PC-9 (cell line): ENCODE measurements around the gene PLEKHG4B. TPM values are rescaled to one million over a fixed set of nuclear protein-coding genes. Genes with fewer than 3 reads are reported as not detected.

Experiments
- BruUV-seq: library from RNA; stranded (reverse); fragments of 400-500 nt; replicated peaks from 2 replicates; lab custom pipeline; 2021; lab: Mats Ljungman, UMichigan
- CTCF ChIA-PET: fragments of 300-600 bp; sonication (Branson Sonifier 250); formaldehyde crosslinking; loops from one replicate; lab custom pipeline; 2022; ENCODE audit warnings: antibody characterized with exemption; lab: Charles Lee
- POLR2A ChIA-PET: fragments of 300-600 bp; sonication (Branson Sonifier 250); formaldehyde crosslinking; loops from one replicate; lab custom pipeline; 2022; ENCODE audit warnings: antibody characterized with exemption; ENCODE audit not compliant: unreplicated experiment; lab: Charles Lee
- DNase-seq, 2 experiments: peaks; one replicate each; pipeline versions ENCODE4 v3.0.0 to v3.0.0-alpha.2; 2015 to 2022; ENCODE audit warnings: mixed read lengths in 1 of 2
- H2AFZ ChIP-seq: fragments of 200-600 bp; sonication (generic); 2 replicates; pipeline ENCODE4 v1.8.1; 2017; ENCODE audit warnings: antibody characterized with exemption
- H3F3A ChIP-seq: fragments of 200-600 bp; sonication (generic); 2 replicates; pipeline ENCODE4 v1.8.1; 2017; ENCODE audit warnings: antibody characterized with exemption, mild to moderate bottlenecking, low read depth; ENCODE audit not compliant: insufficient read depth
- H3K27ac ChIP-seq: fragments of 200-600 bp; sonication (generic); 2 replicates; pipeline ENCODE4 v1.6.1; 2016; ENCODE audit warnings: mixed run types
- H3K27me3 ChIP-seq: fragments of 200-600 bp; sonication (generic); 2 replicates; pipeline ENCODE4 v1.6.1; 2016; ENCODE audit warnings: low read depth, mixed run types; ENCODE audit not compliant: insufficient read depth
- H3K36me3 ChIP-seq: fragments of 200-600 bp; sonication (generic); 2 replicates; pipeline ENCODE4 v1.6.1; 2016; ENCODE audit warnings: low read depth, mixed run types
- H3K4me1 ChIP-seq: fragments of 200-600 bp; sonication (generic); replicated peaks from 2 replicates; pipeline ENCODE4 v1.6.1; 2016; ENCODE audit warnings: mixed run types; ENCODE audit not compliant: insufficient read depth
- H3K4me2 ChIP-seq: fragments of 200-600 bp; sonication (generic); 2 replicates; pipeline ENCODE4 v1.6.1; 2017; ENCODE audit warnings: mixed run types
- H3K4me3 ChIP-seq: fragments of 200-600 bp; sonication (generic); 2 replicates; pipeline ENCODE4 v1.6.1; 2016; ENCODE audit warnings: mixed run types
- H3K79me2 ChIP-seq: fragments of 200-600 bp; sonication (generic); 2 replicates; pipeline ENCODE4 v1.6.1; 2017; ENCODE audit warnings: low read depth, mixed run types
- H3K9me2 ChIP-seq: fragments of 200-600 bp; sonication (generic); 2 replicates; pipeline ENCODE4 v1.8.1; 2017; ENCODE audit warnings: mild to moderate bottlenecking; ENCODE audit not compliant: insufficient read depth
- H3K9me3 ChIP-seq: fragments of 200-600 bp; sonication (generic); 2 replicates; pipeline ENCODE4 v1.8.1; 2016; ENCODE audit warnings: low read depth; ENCODE audit not compliant: insufficient read depth
- H4K20me1 ChIP-seq: fragments of 200-600 bp; sonication (generic); 2 replicates; pipeline ENCODE4 v1.8.1; 2017; ENCODE audit not compliant: insufficient read depth
- CTCF ChIP-seq: fragments of 200-600 bp; sonication (generic); conservative IDR thresholded peaks from 2 replicates; pipeline ENCODE4 v1.6.1; 2017; ENCODE audit warnings: mixed run types, antibody characterized with exemption, mild to moderate bottlenecking, moderate library complexity
- EZH2 ChIP-seq: fragments of 200-600 bp; sonication (generic); IDR thresholded peaks from 2 replicates; pipeline ENCODE4 v1.8.0; 2017; ENCODE audit warnings: antibody characterized with exemption, low read depth
- intact Hi-C: fragments of 100-400 bp; cut with micrococcal nuclease; formaldehyde crosslinking; loops from one replicate; pipeline ENCODE4 v1.10.0; 2022; ENCODE audit not compliant: unreplicated experiment
- total RNA-seq: library from RNA; stranded (reverse); gene quantifications from 2 replicates; pipeline ENCODE4 v1.2.3, GENCODE V29; 2021

PLEKHG4B gene
- total RNA-seq, 1 experiment from 2014 or later = not detected

GRCh38 chr5:136901-137300 is 44.9 kb downstream of the PLEKHG4B start:
- no peaks in the 10 kb centered on the region for H3K36me3 ChIP-seq
- no peaks in the 10 kb centered on the region for H3K4me1 ChIP-seq
- no TSS peak for BruUV-seq
- no peak overlapping the region for H3K4me3 ChIP-seq
- H3K9me3 ChIP-seq = no peaks in the 10 kb centered on the region
- TF ChIP-seq EZH2 = no peak
- 0 out of 2 replicates have a peak, but pooled peaks have one; percentile 34 for TF ChIP-seq CTCF
- no peak overlapping the region for H3K4me2 ChIP-seq
- H3K79me2 ChIP-seq = no peaks in the 10 kb centered on the region
- no peak overlapping the region for H3K27ac ChIP-seq
- H3F3A ChIP-seq = no peaks in the 10 kb centered on the region
- peaks cover 77% of the 10 kb centered on the region for H3K27me3 ChIP-seq
- H4K20me1 ChIP-seq = no peaks in the 10 kb centered on the region; the same call in 1 of the 2 replicates
- ChIA-PET POLR2A (no interaction called here), CTCF (no interaction called here)
- no peaks in the 10 kb centered on the region for H3K9me2 ChIP-seq
- no peak overlapping the region for H2AFZ ChIP-seq
- intact Hi-C loops = no loop called here
- DNase-seq = no peak

- no peaks in the 10 kb centered on the region for H3K4me1 ChIP-seq
- DNase-seq = no peak
- no peaks in the 10 kb centered on the region for H3F3A ChIP-seq
- no TSS peak for BruUV-seq
- no peaks in the 10 kb centered on the region; the same call in 1 of the 2 replicates for H4K20me1 ChIP-seq
- no peaks in the 10 kb centered on the region for H3K9me3 ChIP-seq
- H3K9me2 ChIP-seq = no peaks in the 10 kb centered on the region
- no peak overlapping the region for H2AFZ ChIP-seq
- H3K27ac ChIP-seq = no peak overlapping the region
- H3K36me3 ChIP-seq = no peaks in the 10 kb centered on the region
- peaks cover 77% of the 10 kb centered on the region for H3K27me3 ChIP-seq
- H3K4me3 ChIP-seq = no peak overlapping the region
- intact Hi-C loops = no loop called here
- H3K79me2 ChIP-seq = no peaks in the 10 kb centered on the region
- ChIA-PET CTCF (no interaction called here), POLR2A (no interaction called here)
- no peak overlapping the region for H3K4me2 ChIP-seq
- no peak for TF ChIP-seq EZH2
- TF ChIP-seq CTCF = no peak
These were observed 45.8 kb downstream of the PLEKHG4B start for GRCh38 chr5:137741-138140.

GRCh38 chr5:138936-139335 is 47.0 kb downstream of the PLEKHG4B start:
- Histone ChIP-seq H3K4me3 (no peak overlapping the region), H3K9me2 (no peaks in the 10 kb centered on the region), H3K27me3 (peaks cover 79% of the 10 kb centered on the region), H3K79me2 (no peaks in the 10 kb centered on the region), H3K9me3 (no peaks in the 10 kb centered on the region), H3K4me2 (no peak overlapping the region), H3K36me3 (no peaks in the 10 kb centered on the region), H3F3A (no peaks in the 10 kb centered on the region), H3K27ac (no peak overlapping the region), H3K4me1 (no peaks in the 10 kb centered on the region), H4K20me1 (no peaks in the 10 kb centered on the region; the same call in 1 of the 2 replicates), H2AFZ (no peak overlapping the region)
- POLR2A ChIA-PET = no interaction called here
- CTCF ChIA-PET = interaction anchor here (0.6 kb wide), 1 partner anchor 13 kb away, joined by 4 read pairs; no protein-coding TSS in a partner anchor
- intact Hi-C loops = no loop called here
- no TSS peak for BruUV-seq
- no peak for TF ChIP-seq CTCF
- no peak for TF ChIP-seq EZH2
- DNase-seq = no peak
